Lung microvascular endothelial cell (primary cell): ENCODE data around the gene MEGF10. TPM values are rescaled to one million over a fixed set of nuclear protein-coding genes. Genes with fewer than 3 reads are reported as not detected.

Experiments used
- total RNA-seq: library from RNA; depleted of rRNA; stranded (reverse); fragments of >200 nt; gene quantifications from 2 replicates; pipeline ENCODE4 v1.2.1, GENCODE V29; 2014

MEGF10 gene
- total RNA-seq, 1 donor from 2014 or later = 0.60 TPM

Other genes with a start within 250 kb of the MEGF10 start
- 0.87 and 2.4 TPM in 2 replicates for gene C5orf63, start 217.3 kb upstream of the MEGF10 start, total RNA-seq
- gene PRRC1, start 226.8 kb downstream of the MEGF10 start, total RNA-seq = 24.6 and 28.0 TPM in 2 replicates